Measurements from ENCODE around the gene ARIH2. TPM values are rescaled to one million over a fixed set of nuclear protein-coding genes. Genes with fewer than 3 reads are reported as not detected.
"Not testable (repeated sequence)": the region's sequence is repeated elsewhere in the genome, so short reads cannot be mapped to it uniquely, and the experiment has no call there.

Gene ARIH2
- total and polyA plus RNA-seq, 9 of the 15 experiments (the other 6 are each of a cell fraction or from before 2014, with no cell fraction given): 27.0 to 120 (median 108) TPM

GRCh38 chr3:49008627-49009026 is 90.0 kb downstream of the ARIH2 start:
- POLR2A ChIA-PET: interaction anchor here (0.6 to 3.0 kb wide), 5 partner anchors 12 to 126 kb away, joined by 3 to 104 read pairs (median 5); partner anchors contain the start of genes DALRD3, NDUFAF3 and QRICH1

More at GRCh38 chr3:49008627-49009026, 90.0 kb downstream of the ARIH2 start:
- H2AFZ ChIP-seq (ENCODE audit: low read depth, low read length); DNase-seq (ENCODE audit: extremely low read depth in 1 of 4, low spot score in 3 of 4); H3K9me3 ChIP-seq (replicated peaks; ENCODE audit: control insufficient read depth, insufficient read depth, low read depth, low read length); CTCF ChIA-PET (ENCODE audit: low intra/inter-chr PET ratio); H4K20me1 ChIP-seq (replicated peaks; ENCODE audit: control insufficient read depth, insufficient read depth, low read length); in situ Hi-C loops (cut with MboI); FAIRE-seq; ATAC-seq; BruUV-seq (replicated peaks); H3K9me1 ChIP-seq (ENCODE audit: control insufficient read depth, insufficient read depth, low read length); H3K27me3 ChIP-seq (ENCODE audit: control insufficient read depth in 2 of 2, insufficient read depth in 2 of 2, low read length in 2 of 2): not testable (repeated sequence)
- Histone ChIP-seq H3K9ac (ENCODE audit: insufficient read depth in 1 of 2, low read depth in 2 of 2, low read length in 2 of 2) (peak overlapping the region; percentile 74 to 93), H3K36me3 (ENCODE audit: control insufficient read depth, insufficient read depth, low read length) (peaks cover 30% of the 10 kb centered on the region; the same call in 2 of the 3 replicates), H3K27ac (ENCODE audit: extremely low read depth, low read depth, low read length) (peak overlapping the region; percentile 69), H3K79me2 (ENCODE audit: control insufficient read depth, insufficient read depth, low read length) (peaks cover 56% of the 10 kb centered on the region), H3K4me2 (ENCODE audit: insufficient read depth, low read length) (peak overlapping the region; percentile 94), H3K4me3 (peak overlapping the region; percentile 80), H3K4me1 (replicated peaks in 1 of 2; ENCODE audit: control insufficient read depth in 2 of 2, insufficient read depth in 2 of 2, low read length in 2 of 2) (peaks cover 19 to 54% of the 10 kb centered on the region in 2 experiments; a peak in 4 of 5 replicates)
- intact Hi-C loops (cut with micrococcal nuclease): loop anchor here (5.0 kb wide), 1 partner anchor 91 kb away; the partner anchor contains the start of gene ARIH2
- peak; percentile 76 for TF ChIP-seq PRDM10 (IDR thresholded peaks at IDR 0.05; ENCODE audit: partially characterized antibody)
- 81% methylated on average over 5 of the region's 5 CpGs for WGBS (ENCODE audit: insufficient coverage, low coverage, missing lambda C conversion rate)
